Esophagus squamous epithelium (tissue), 4 donors: Measurements from ENCODE around the gene PPP2R3C.
"Not testable (repeated sequence)": the region's sequence is repeated elsewhere in the genome, so short reads cannot be mapped to it uniquely, and the experiment has no call there.

Experiments
- POLR2A ChIP-seq, 4 donors: fragments of 450-650 bp; IDR thresholded peaks; one replicate each; pipeline ENCODE4 v1.6.1; 2017; ENCODE audit warnings: antibody characterized with exemption in 4 of 4, mild to moderate bottlenecking in 4 of 4, moderate library complexity in 3 of 4
- TF ChIP-seq, protein P1 (sequence below), 6 experiments: fragments of 450-650 bp in 4 of 6; fragments of 200-600 bp in 2 of 6; sonication (generic) in 2 of 6; IDR thresholded peaks; one replicate each; pipeline ENCODE4 v1.5.1; 2016 to 2019; ENCODE audit warnings: antibody characterized with exemption in 6 of 6, mild to moderate bottlenecking in 4 of 6, moderate library complexity in 4 of 6

DNA sequence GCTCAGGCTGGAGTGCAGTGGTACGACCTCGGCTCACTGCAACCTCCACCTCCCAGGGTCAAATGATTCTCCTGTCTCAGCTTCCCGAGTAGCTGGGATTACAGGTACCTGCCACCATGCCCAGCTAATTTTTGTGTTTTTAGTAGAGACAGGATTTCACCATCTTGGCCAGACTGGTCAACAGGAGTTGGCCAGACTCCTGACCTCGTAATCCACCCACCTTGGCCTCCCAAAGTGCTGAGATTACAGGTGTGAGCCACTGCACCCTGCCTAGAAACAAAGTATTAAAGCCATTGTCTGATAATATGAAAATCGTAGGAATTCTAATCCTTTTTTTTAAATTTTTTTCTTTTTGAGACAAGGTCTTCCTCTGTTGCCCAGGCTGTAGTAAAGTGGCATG lies 56.1 kb downstream of the PPP2R3C start:
- TF ChIP-seq, protein P1, sequence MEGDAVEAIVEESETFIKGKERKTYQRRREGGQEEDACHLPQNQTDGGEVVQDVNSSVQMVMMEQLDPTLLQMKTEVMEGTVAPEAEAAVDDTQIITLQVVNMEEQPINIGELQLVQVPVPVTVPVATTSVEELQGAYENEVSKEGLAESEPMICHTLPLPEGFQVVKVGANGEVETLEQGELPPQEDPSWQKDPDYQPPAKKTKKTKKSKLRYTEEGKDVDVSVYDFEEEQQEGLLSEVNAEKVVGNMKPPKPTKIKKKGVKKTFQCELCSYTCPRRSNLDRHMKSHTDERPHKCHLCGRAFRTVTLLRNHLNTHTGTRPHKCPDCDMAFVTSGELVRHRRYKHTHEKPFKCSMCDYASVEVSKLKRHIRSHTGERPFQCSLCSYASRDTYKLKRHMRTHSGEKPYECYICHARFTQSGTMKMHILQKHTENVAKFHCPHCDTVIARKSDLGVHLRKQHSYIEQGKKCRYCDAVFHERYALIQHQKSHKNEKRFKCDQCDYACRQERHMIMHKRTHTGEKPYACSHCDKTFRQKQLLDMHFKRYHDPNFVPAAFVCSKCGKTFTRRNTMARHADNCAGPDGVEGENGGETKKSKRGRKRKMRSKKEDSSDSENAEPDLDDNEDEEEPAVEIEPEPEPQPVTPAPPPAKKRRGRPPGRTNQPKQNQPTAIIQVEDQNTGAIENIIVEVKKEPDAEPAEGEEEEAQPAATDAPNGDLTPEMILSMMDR (IDR thresholded peaks at IDR 0.05): not testable (repeated sequence)
- TF ChIP-seq POLR2A (IDR thresholded peaks at IDR 0.05): not testable (repeated sequence)
